Measurements from ENCODE around the gene PPP1R11.

DNA sequence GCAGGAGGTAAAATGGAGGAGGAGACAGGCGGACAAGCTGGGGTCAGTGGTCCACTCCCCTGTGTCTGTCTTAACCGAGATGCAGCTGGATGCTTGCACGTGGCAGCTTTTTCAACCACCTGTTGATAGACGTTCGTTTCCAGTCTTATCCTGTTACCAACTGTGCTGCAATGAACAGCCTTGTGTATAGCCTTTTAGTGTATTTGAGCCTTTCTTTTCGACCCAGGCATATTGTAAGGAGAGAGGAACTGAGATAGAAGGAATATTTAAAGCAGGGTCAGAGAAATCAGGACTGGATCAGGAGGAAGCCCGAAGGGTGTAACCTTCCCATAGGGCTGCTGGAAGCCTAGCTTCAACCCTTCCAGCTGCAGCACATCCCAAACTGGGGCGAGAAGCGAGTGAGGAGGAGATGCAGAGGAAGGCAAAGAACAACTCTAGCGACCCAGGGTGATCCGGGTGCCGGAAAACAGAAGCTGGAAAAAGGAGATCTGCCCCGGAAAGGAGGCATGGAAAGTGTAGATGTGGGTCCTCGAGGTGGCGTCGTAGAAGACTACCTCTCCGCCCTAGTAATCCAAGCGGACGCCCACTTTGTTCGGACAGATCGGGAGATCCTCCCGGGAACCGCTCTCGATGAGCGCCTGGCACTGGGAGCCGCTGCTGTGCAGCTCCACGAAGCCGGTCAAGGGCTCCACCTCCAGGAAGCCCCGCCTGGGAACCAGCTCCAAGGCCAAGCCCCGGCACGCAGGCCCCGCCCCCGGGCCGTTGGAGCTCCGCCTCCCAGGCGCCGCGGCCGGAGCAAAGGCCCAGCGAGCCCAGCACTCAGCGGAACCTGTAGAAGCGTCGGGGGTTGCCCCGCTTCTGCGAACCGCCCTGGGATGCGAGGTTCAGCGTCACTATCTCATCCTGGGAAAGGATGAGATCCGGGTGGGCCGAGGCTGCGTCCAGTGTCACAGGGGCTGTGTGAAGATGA, 34.7 kb downstream of the PPP1R11 start:
- TF ChIP-seq, protein P1, sequence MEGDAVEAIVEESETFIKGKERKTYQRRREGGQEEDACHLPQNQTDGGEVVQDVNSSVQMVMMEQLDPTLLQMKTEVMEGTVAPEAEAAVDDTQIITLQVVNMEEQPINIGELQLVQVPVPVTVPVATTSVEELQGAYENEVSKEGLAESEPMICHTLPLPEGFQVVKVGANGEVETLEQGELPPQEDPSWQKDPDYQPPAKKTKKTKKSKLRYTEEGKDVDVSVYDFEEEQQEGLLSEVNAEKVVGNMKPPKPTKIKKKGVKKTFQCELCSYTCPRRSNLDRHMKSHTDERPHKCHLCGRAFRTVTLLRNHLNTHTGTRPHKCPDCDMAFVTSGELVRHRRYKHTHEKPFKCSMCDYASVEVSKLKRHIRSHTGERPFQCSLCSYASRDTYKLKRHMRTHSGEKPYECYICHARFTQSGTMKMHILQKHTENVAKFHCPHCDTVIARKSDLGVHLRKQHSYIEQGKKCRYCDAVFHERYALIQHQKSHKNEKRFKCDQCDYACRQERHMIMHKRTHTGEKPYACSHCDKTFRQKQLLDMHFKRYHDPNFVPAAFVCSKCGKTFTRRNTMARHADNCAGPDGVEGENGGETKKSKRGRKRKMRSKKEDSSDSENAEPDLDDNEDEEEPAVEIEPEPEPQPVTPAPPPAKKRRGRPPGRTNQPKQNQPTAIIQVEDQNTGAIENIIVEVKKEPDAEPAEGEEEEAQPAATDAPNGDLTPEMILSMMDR (conservative IDR thresholded peaks at IDR 0.05 in 1 of 2, IDR thresholded peaks at IDR 0.05 in 1 of 2; ENCODE audit: extremely low read depth in 1 of 2, insufficient read depth in 1 of 2, low read depth in 1 of 2, low read length in 2 of 2): peak in 1 of 2 donors; percentile 41
- TF ChIP-seq EZH2 (IDR thresholded peaks at IDR 0.05; ENCODE audit: borderline replicate concordance, low read length): no peak

All from mammary epithelial cell (primary cell).